ENCODE data around the gene GMIP.
"Not testable (repeated sequence)": the region's sequence is repeated elsewhere in the genome, so short reads cannot be mapped to it uniquely, and the experiment has no call there.

Gene GMIP

GRCh38 chr19:19613506-19613905 is 30.0 kb downstream of the GMIP start:
- no peak overlapping the region for H3K9ac ChIP-seq (ENCODE audit: low read length)
- H3K9me3 ChIP-seq (ENCODE audit: control insufficient read depth, low read length), result no peaks in the 10 kb centered on the region
- H3K4me1 ChIP-seq (ENCODE audit: control insufficient read depth, insufficient read depth, low read length), result peaks cover 23% of the 10 kb centered on the region
- H3K27me3 ChIP-seq (ENCODE audit: control insufficient read depth, insufficient read depth, low read length), result no peaks in the 10 kb centered on the region
- no peaks in the 10 kb centered on the region for H3K36me3 ChIP-seq (ENCODE audit: control insufficient read depth, insufficient read depth, low read length)
- no peak overlapping the region for H3K4me3 ChIP-seq (ENCODE audit: low read length)

- Histone ChIP-seq H3K9me3 (ENCODE audit: control insufficient read depth, low read length) (no peaks in the 10 kb centered on the region), H3K36me3 (ENCODE audit: control insufficient read depth, insufficient read depth, low read length) (no peaks in the 10 kb centered on the region), H3K27me3 (ENCODE audit: control insufficient read depth, insufficient read depth, low read length) (no peaks in the 10 kb centered on the region), H3K9ac (ENCODE audit: low read length) (no peak overlapping the region), H3K4me1 (ENCODE audit: control insufficient read depth, insufficient read depth, low read length) (peaks cover 28% of the 10 kb centered on the region), H3K4me3 (ENCODE audit: low read length) (no peak overlapping the region)
Measured at GRCh38 chr19:19610376-19611202, 32.9 kb downstream of the GMIP start.

- Histone ChIP-seq H3K4me1 (ENCODE audit: control insufficient read depth, insufficient read depth, low read length) (peaks cover 40% of the 10 kb centered on the region), H3K9ac (ENCODE audit: low read length) (peak overlapping the region; percentile 49)
- H3K27me3 ChIP-seq (ENCODE audit: control insufficient read depth, insufficient read depth, low read length); H3K4me3 ChIP-seq (ENCODE audit: low read length); H3K9me3 ChIP-seq (ENCODE audit: control insufficient read depth, low read length); H3K36me3 ChIP-seq (ENCODE audit: control insufficient read depth, insufficient read depth, low read length): not testable (repeated sequence)
Measured at GRCh38 chr19:19606686-19607085, 36.8 kb downstream of the GMIP start.

- Histone ChIP-seq H3K36me3 (ENCODE audit: control insufficient read depth, insufficient read depth, low read length) (no peaks in the 10 kb centered on the region), H3K27me3 (ENCODE audit: control insufficient read depth, insufficient read depth, low read length) (no peaks in the 10 kb centered on the region), H3K9me3 (ENCODE audit: control insufficient read depth, low read length) (no peaks in the 10 kb centered on the region), H3K9ac (ENCODE audit: low read length) (peak overlapping the region; percentile 49), H3K4me3 (ENCODE audit: low read length) (no peak overlapping the region), H3K4me1 (ENCODE audit: control insufficient read depth, insufficient read depth, low read length) (peaks cover 43% of the 10 kb centered on the region)
Measured at GRCh38 chr19:19606021-19606420, 37.4 kb downstream of the GMIP start.

GRCh38 chr19:19602713-19603324 is 40.6 kb downstream of the GMIP start:
- peak overlapping the region; percentile 18 for H3K9ac ChIP-seq (ENCODE audit: low read length)
- H3K27me3 ChIP-seq (ENCODE audit: control insufficient read depth, insufficient read depth, low read length), result no peaks in the 10 kb centered on the region
- H3K4me1 ChIP-seq (ENCODE audit: control insufficient read depth, insufficient read depth, low read length), result peaks cover 43% of the 10 kb centered on the region
- H3K36me3 ChIP-seq (ENCODE audit: control insufficient read depth, insufficient read depth, low read length), result no peaks in the 10 kb centered on the region
- H3K4me3 ChIP-seq (ENCODE audit: low read length), result no peak overlapping the region
- no peaks in the 10 kb centered on the region for H3K9me3 ChIP-seq (ENCODE audit: control insufficient read depth, low read length)

- Histone ChIP-seq H3K36me3 (ENCODE audit: control insufficient read depth, insufficient read depth, low read length) (no peaks in the 10 kb centered on the region), H3K27me3 (ENCODE audit: control insufficient read depth, insufficient read depth, low read length) (no peaks in the 10 kb centered on the region), H3K4me3 (ENCODE audit: low read length) (no peak overlapping the region), H3K9ac (ENCODE audit: low read length) (peak overlapping the region; percentile 18), H3K9me3 (ENCODE audit: control insufficient read depth, low read length) (no peaks in the 10 kb centered on the region), H3K4me1 (ENCODE audit: control insufficient read depth, insufficient read depth, low read length) (peaks cover 40% of the 10 kb centered on the region)
Measured at GRCh38 chr19:19602136-19602712, 41.2 kb downstream of the GMIP start.

- Histone ChIP-seq H3K4me3 (ENCODE audit: low read length) (no peak overlapping the region), H3K27me3 (ENCODE audit: control insufficient read depth, insufficient read depth, low read length) (no peaks in the 10 kb centered on the region), H3K4me1 (ENCODE audit: control insufficient read depth, insufficient read depth, low read length) (peaks cover 28% of the 10 kb centered on the region), H3K9me3 (ENCODE audit: control insufficient read depth, low read length) (no peaks in the 10 kb centered on the region), H3K36me3 (ENCODE audit: control insufficient read depth, insufficient read depth, low read length) (no peaks in the 10 kb centered on the region), H3K9ac (ENCODE audit: low read length) (no peak overlapping the region)
Measured at GRCh38 chr19:19600793-19601330, 42.6 kb downstream of the GMIP start.

- H3K36me3 ChIP-seq (ENCODE audit: control insufficient read depth, insufficient read depth, low read length); H3K27me3 ChIP-seq (ENCODE audit: control insufficient read depth, insufficient read depth, low read length); H3K9me3 ChIP-seq (ENCODE audit: control insufficient read depth, low read length); H3K9ac ChIP-seq (ENCODE audit: low read length); H3K4me3 ChIP-seq (ENCODE audit: low read length): not testable (repeated sequence)
- peaks cover 44% of the 10 kb centered on the region for H3K4me1 ChIP-seq (ENCODE audit: control insufficient read depth, insufficient read depth, low read length)
Measured at GRCh38 chr19:19598728-19599451, 44.6 kb downstream of the GMIP start.

GRCh38 chr19:19597809-19598306 is 45.6 kb downstream of the GMIP start:
- Histone ChIP-seq H3K9me3 (ENCODE audit: control insufficient read depth, low read length) (no peaks in the 10 kb centered on the region), H3K36me3 (ENCODE audit: control insufficient read depth, insufficient read depth, low read length) (no peaks in the 10 kb centered on the region), H3K27me3 (ENCODE audit: control insufficient read depth, insufficient read depth, low read length) (no peaks in the 10 kb centered on the region), H3K4me1 (ENCODE audit: control insufficient read depth, insufficient read depth, low read length) (peaks cover 34% of the 10 kb centered on the region), H3K4me3 (ENCODE audit: low read length) (no peak overlapping the region), H3K9ac (ENCODE audit: low read length) (no peak overlapping the region)

GRCh38 chr19:19595171-19595701 is 48.2 kb downstream of the GMIP start:
- no peaks in the 10 kb centered on the region for H3K36me3 ChIP-seq (ENCODE audit: control insufficient read depth, insufficient read depth, low read length)
- H3K4me1 ChIP-seq (ENCODE audit: control insufficient read depth, insufficient read depth, low read length), result peaks cover 37% of the 10 kb centered on the region
- H3K9me3 ChIP-seq (ENCODE audit: control insufficient read depth, low read length), result no peaks in the 10 kb centered on the region
- H3K4me3 ChIP-seq (ENCODE audit: low read length), result no peak overlapping the region
- H3K27me3 ChIP-seq (ENCODE audit: control insufficient read depth, insufficient read depth, low read length), result no peaks in the 10 kb centered on the region
- H3K9ac ChIP-seq (ENCODE audit: low read length), result peak overlapping the region; percentile 17

GRCh38 chr19:19594381-19594780 is 49.1 kb downstream of the GMIP start:
- no peaks in the 10 kb centered on the region for H3K27me3 ChIP-seq (ENCODE audit: control insufficient read depth, insufficient read depth, low read length)
- no peak overlapping the region for H3K4me3 ChIP-seq (ENCODE audit: low read length)
- no peaks in the 10 kb centered on the region for H3K9me3 ChIP-seq (ENCODE audit: control insufficient read depth, low read length)
- H3K9ac ChIP-seq (ENCODE audit: low read length), result no peak overlapping the region
- H3K4me1 ChIP-seq (ENCODE audit: control insufficient read depth, insufficient read depth, low read length), result peaks cover 38% of the 10 kb centered on the region
- no peaks in the 10 kb centered on the region for H3K36me3 ChIP-seq (ENCODE audit: control insufficient read depth, insufficient read depth, low read length)
